ENCODE measurements around the gene PTGFR.

PTGFR gene

GRCh38 chr1:78554840-78555239, 64.1 kb downstream of the PTGFR start:
- Histone ChIP-seq H3K4me3 (ENCODE audit: low read length, poor library complexity, severe bottlenecking) (no peak overlapping the region), H2AFZ (ENCODE audit: low read length) (no peak overlapping the region), H3K79me2 (ENCODE audit: insufficient read depth, low read length) (no peaks in the 10 kb centered on the region), H3K9me2 (replicated peaks; ENCODE audit: low read depth, low read length) (no peaks in the 10 kb centered on the region), H3K4me1 (ENCODE audit: insufficient read depth, low read length, poor library complexity, severe bottlenecking) (no peaks in the 10 kb centered on the region), H4K20me1 (ENCODE audit: insufficient read depth, low read length, poor library complexity, severe bottlenecking) (no peaks in the 10 kb centered on the region), H3K4me2 (ENCODE audit: low read depth, low read length, poor library complexity, severe bottlenecking) (no peak overlapping the region), H3K36me3 (ENCODE audit: insufficient read depth, low read length) (no peaks in the 10 kb centered on the region), H3K27me3 (ENCODE audit: insufficient read depth, low read length, poor library complexity, severe bottlenecking) (no peaks in the 10 kb centered on the region), H3K9me3 (ENCODE audit: insufficient read depth, low read depth, low read length) (peaks cover 6% of the 10 kb centered on the region; the same call in 1 of the 2 replicates), H3K9ac (ENCODE audit: low read depth, low read length, poor library complexity, severe bottlenecking) (no peak overlapping the region), H3F3A (ENCODE audit: low read depth) (no peaks in the 10 kb centered on the region)
- no peak for TF ChIP-seq CTCF (conservative IDR thresholded peaks at IDR 0.05; ENCODE audit: low read length)
- no peak for TF ChIP-seq EZH2phosphoT487 (IDR thresholded peaks at IDR 0.05; ENCODE audit: borderline replicate concordance)

- H3K4me1 ChIP-seq (ENCODE audit: insufficient read depth, low read length, poor library complexity, severe bottlenecking) = no peaks in the 10 kb centered on the region
- TF ChIP-seq EZH2phosphoT487 (IDR thresholded peaks at IDR 0.05; ENCODE audit: borderline replicate concordance) = no peak
- TF ChIP-seq CTCF (conservative IDR thresholded peaks at IDR 0.05; ENCODE audit: low read length) = no peak
- H2AFZ ChIP-seq (ENCODE audit: low read length) = no peak overlapping the region
- no peaks in the 10 kb centered on the region for H3K9me2 ChIP-seq (replicated peaks; ENCODE audit: low read depth, low read length)
- H3K4me2 ChIP-seq (ENCODE audit: low read depth, low read length, poor library complexity, severe bottlenecking) = no peak overlapping the region
- H3K27me3 ChIP-seq (ENCODE audit: insufficient read depth, low read length, poor library complexity, severe bottlenecking) = no peaks in the 10 kb centered on the region
- no peaks in the 10 kb centered on the region for H4K20me1 ChIP-seq (ENCODE audit: insufficient read depth, low read length, poor library complexity, severe bottlenecking)
- H3K4me3 ChIP-seq (ENCODE audit: low read length, poor library complexity, severe bottlenecking) = no peak overlapping the region
- no peaks in the 10 kb centered on the region for H3K9me3 ChIP-seq (ENCODE audit: insufficient read depth, low read depth, low read length)
- no peaks in the 10 kb centered on the region for H3K36me3 ChIP-seq (ENCODE audit: insufficient read depth, low read length)
- H3F3A ChIP-seq (ENCODE audit: low read depth) = no peaks in the 10 kb centered on the region
- no peaks in the 10 kb centered on the region for H3K79me2 ChIP-seq (ENCODE audit: insufficient read depth, low read length)
- no peak overlapping the region for H3K9ac ChIP-seq (ENCODE audit: low read depth, low read length, poor library complexity, severe bottlenecking)
Measured at GRCh38 chr1:78559680-78560079, 68.9 kb downstream of the PTGFR start.

- Histone ChIP-seq H4K20me1 (ENCODE audit: insufficient read depth, low read length, poor library complexity, severe bottlenecking) (no peaks in the 10 kb centered on the region), H3K4me1 (ENCODE audit: insufficient read depth, low read length, poor library complexity, severe bottlenecking) (no peaks in the 10 kb centered on the region), H3K4me2 (ENCODE audit: low read depth, low read length, poor library complexity, severe bottlenecking) (no peak overlapping the region), H3K79me2 (ENCODE audit: insufficient read depth, low read length) (no peaks in the 10 kb centered on the region), H2AFZ (ENCODE audit: low read length) (no peak overlapping the region), H3K36me3 (ENCODE audit: insufficient read depth, low read length) (no peaks in the 10 kb centered on the region), H3K4me3 (ENCODE audit: low read length, poor library complexity, severe bottlenecking) (no peak overlapping the region), H3K9ac (ENCODE audit: low read depth, low read length, poor library complexity, severe bottlenecking) (no peak overlapping the region), H3K9me3 (ENCODE audit: insufficient read depth, low read depth, low read length) (no peaks in the 10 kb centered on the region), H3F3A (ENCODE audit: low read depth) (no peaks in the 10 kb centered on the region), H3K9me2 (replicated peaks; ENCODE audit: low read depth, low read length) (no peaks in the 10 kb centered on the region), H3K27me3 (ENCODE audit: insufficient read depth, low read length, poor library complexity, severe bottlenecking) (no peaks in the 10 kb centered on the region)
- TF ChIP-seq EZH2phosphoT487 (IDR thresholded peaks at IDR 0.05; ENCODE audit: borderline replicate concordance) = no peak
- no peak for TF ChIP-seq CTCF (conservative IDR thresholded peaks at IDR 0.05; ENCODE audit: low read length)
Measured at GRCh38 chr1:78560811-78561210, 70.0 kb downstream of the PTGFR start.

Data from Loucy (cell line).